Testis (tissue), 3 donors: Measurements from ENCODE around the gene CAPN1. TPM values are rescaled to one million over a fixed set of nuclear protein-coding genes. Genes with fewer than 3 reads are reported as not detected.

Experiments
- DNase-seq: peaks from one replicate; pipeline ENCODE4 v3.0.0-alpha.2; 2019
- H3K27ac ChIP-seq, 2 donors: fragments of 200-600 bp; sonication (generic); one replicate each; pipeline ENCODE4 v1.5.1; 2019
- H3K27me3 ChIP-seq: fragments of 200-600 bp; sonication (generic); one replicate; pipeline ENCODE4 v1.5.1; 2019
- H3K36me3 ChIP-seq: fragments of 200-600 bp; sonication (generic); one replicate; pipeline ENCODE4 v1.5.1; 2017; ENCODE audit warnings: low read depth; ENCODE audit errors: missing control alignments
- H3K4me1 ChIP-seq: fragments of 200-600 bp; sonication (generic); one replicate; pipeline ENCODE4 v1.5.1; 2019
- H3K4me3 ChIP-seq, 2 donors: fragments of 200-600 bp; sonication (generic); one replicate each; pipeline ENCODE4 v1.5.1; 2017 to 2019
- H3K9me3 ChIP-seq: fragments of 200-600 bp; sonication (generic); one replicate; pipeline ENCODE4 v1.5.1; 2017
- POLR2A ChIP-seq: fragments of 450-650 bp; IDR thresholded peaks from one replicate; pipeline ENCODE4 v1.6.1; 2017; ENCODE audit warnings: antibody characterized with exemption, mild to moderate bottlenecking, moderate library complexity
- WGBS, 2 donors: methylation state at CpG; one replicate each; pipeline ENCODE4 v1.1.5; 2018; 5-methylcytosine and 5-hydroxymethylcytosine counted together
- intact Hi-C: fragments of 100-400 bp; cut with DNase I; formaldehyde crosslinking; loops from one replicate; pipeline ENCODE4 v1.15.1; 2023; ENCODE audit warnings: low total_unique reads
- polyA plus RNA-seq: library from polyadenylated mRNA; stranded (reverse); fragments of 350-450 nt; fragmentation: Illumina TruSeq; extraction: RNeasy Lipid Tissue Mini Kit (QIAGEN cat#74804); gene quantifications from one replicate; pipeline ENCODE4 v1.2.3, GENCODE V29; 2014; ENCODE audit warnings: low read depth, low replicate concordance; ENCODE audit not compliant: insufficient read depth
- total RNA-seq, 2 donors: library from RNA; depleted of rRNA; stranded (reverse); fragments of >200 nt; gene quantifications; one replicate each; pipeline ENCODE4 v1.2.3, GENCODE V29; 2016
- TF ChIP-seq, protein P1 (sequence below), 3 experiments: fragments of 450-650 bp in 2 of 3; fragments of 200-600 bp in 1 of 3; sonication (generic) in 1 of 3; IDR thresholded peaks; one replicate each; pipeline ENCODE4 v1.5.1; 2016 to 2019; ENCODE audit warnings: antibody characterized with exemption in 3 of 3, mild to moderate bottlenecking in 2 of 3, moderate library complexity in 1 of 3

CAPN1 gene
- total and polyA plus RNA-seq, 3 donors from 2014 or later = 27.3 to 85.3 (median 36.2) TPM

- no peak overlapping the region for H3K27ac ChIP-seq
- intact Hi-C loops = no loop called here
- TF ChIP-seq POLR2A = no peak
- TF ChIP-seq, protein P1, sequence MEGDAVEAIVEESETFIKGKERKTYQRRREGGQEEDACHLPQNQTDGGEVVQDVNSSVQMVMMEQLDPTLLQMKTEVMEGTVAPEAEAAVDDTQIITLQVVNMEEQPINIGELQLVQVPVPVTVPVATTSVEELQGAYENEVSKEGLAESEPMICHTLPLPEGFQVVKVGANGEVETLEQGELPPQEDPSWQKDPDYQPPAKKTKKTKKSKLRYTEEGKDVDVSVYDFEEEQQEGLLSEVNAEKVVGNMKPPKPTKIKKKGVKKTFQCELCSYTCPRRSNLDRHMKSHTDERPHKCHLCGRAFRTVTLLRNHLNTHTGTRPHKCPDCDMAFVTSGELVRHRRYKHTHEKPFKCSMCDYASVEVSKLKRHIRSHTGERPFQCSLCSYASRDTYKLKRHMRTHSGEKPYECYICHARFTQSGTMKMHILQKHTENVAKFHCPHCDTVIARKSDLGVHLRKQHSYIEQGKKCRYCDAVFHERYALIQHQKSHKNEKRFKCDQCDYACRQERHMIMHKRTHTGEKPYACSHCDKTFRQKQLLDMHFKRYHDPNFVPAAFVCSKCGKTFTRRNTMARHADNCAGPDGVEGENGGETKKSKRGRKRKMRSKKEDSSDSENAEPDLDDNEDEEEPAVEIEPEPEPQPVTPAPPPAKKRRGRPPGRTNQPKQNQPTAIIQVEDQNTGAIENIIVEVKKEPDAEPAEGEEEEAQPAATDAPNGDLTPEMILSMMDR (IDR thresholded peaks at IDR 0.05) = no peak
- no peaks in the 10 kb centered on the region for H3K4me1 ChIP-seq
- no peak for DNase-seq
- no peaks in the 10 kb centered on the region for H3K27me3 ChIP-seq
- H3K9me3 ChIP-seq = no peaks in the 10 kb centered on the region
- H3K36me3 ChIP-seq = no peaks in the 10 kb centered on the region
- no peak overlapping the region for H3K4me3 ChIP-seq
- WGBS, 2 donors = 80% methylated on average over 3 of the region's 3 CpGs; no CpG with 5 or more reads in 1 of the 2 donors
Observed at GRCh38 chr11:65205602-65205967, 23.9 kb downstream of the CAPN1 start.

DNA sequence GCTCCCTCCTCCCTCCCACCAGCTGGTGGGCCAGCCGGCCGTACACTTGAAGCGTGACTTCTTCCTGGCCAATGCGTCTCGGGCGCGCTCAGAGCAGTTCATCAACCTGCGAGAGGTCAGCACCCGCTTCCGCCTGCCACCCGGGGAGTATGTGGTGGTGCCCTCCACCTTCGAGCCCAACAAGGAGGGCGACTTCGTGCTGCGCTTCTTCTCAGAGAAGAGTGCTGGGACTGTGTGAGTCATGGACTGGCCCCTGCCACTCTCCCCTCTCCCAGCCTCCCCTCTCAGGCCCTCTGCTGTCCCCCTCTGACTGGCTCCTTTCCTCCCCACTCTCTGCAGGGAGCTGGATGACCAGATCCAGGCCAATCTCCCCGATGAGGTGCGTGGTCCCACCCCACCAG lies 24.7 kb downstream of the CAPN1 start:
- Histone ChIP-seq H3K4me1 (no peaks in the 10 kb centered on the region), H3K9me3 (no peaks in the 10 kb centered on the region), H3K27me3 (no peaks in the 10 kb centered on the region), H3K27ac (no peak overlapping the region), H3K4me3 (no peak overlapping the region), H3K36me3 (no peaks in the 10 kb centered on the region)
- intact Hi-C loops = no loop called here
- TF ChIP-seq, protein P1 (IDR thresholded peaks at IDR 0.05) = no peak
- no peak for TF ChIP-seq POLR2A
- WGBS, 2 donors = 95 to 96% methylated on average over 2 to 17 of the region's 17 CpGs
- no peak for DNase-seq

DNA sequence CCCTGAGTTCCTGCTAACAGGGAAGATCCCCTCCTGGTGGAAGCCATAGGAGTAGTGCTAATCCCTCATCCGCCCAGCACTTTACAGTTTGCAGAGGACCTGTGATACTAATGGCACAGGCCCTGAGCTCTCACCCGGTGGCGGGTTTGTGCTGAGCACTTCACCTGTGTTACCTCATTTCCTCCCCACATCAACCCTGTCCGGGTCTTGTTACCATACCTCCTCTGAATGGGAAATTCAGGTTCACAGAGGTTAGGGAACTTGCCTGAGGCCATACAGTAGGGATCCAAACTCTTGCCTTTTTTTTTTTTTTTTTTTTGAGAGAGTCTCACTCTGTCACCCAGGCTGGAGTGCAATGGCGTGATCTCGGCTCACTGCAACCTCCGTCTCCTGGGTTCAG lies 25.2 kb downstream of the CAPN1 start:
- no peak for TF ChIP-seq POLR2A
- TF ChIP-seq, protein P1 (IDR thresholded peaks at IDR 0.05) = no peak
- Histone ChIP-seq H3K36me3 (no peaks in the 10 kb centered on the region), H3K9me3 (no peaks in the 10 kb centered on the region), H3K4me3 (no peak overlapping the region), H3K27me3 (no peaks in the 10 kb centered on the region), H3K4me1 (no peaks in the 10 kb centered on the region), H3K27ac (no peak overlapping the region)
- DNase-seq = no peak
- WGBS, 2 donors = 90 to 94% methylated on average over 7 of the region's 7 CpGs
- intact Hi-C loops = no loop called here

DNA sequence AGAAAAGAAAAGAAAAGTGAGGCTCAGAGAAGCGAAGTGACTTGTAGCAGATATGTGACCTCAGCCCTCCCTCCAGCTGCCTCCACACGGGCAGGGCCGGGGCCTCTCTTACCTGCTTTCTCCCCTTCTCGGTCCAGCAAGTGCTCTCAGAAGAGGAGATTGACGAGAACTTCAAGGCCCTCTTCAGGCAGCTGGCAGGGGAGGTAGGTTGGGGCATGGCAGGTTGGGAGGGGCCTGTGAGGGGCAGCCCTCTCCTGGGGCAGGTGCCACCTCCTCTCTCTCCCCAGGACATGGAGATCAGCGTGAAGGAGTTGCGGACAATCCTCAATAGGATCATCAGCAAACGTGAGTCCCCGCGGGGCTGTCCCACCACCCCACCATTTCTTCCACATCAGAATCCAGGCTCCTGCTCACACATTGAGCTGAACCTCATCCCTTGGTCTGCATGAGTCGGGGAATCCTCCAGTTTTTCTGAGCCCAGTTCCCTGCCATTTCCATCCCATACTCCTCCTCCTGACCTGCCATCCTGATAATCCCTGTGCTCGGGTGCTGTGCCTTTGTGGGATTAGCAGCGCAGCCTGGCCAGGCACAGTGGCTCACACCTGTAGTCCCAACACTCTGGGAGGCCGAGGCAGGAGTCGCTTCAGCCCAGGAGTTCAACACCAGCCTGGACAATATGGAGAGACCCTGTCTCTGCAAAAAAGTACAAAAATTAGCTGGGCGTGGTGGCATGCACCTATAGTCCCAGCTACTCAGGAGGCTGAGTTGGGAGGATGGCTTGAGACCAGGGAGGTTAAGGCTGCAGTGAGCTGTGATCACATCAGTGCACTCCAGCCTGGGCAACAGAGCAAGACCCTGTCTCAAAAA lies 26.4 kb downstream of the CAPN1 start:
- WGBS, 2 donors = 87 to 89% methylated on average over 12 to 16 of the region's 16 CpGs
- Histone ChIP-seq H3K36me3 (no peaks in the 10 kb centered on the region), H3K27me3 (no peaks in the 10 kb centered on the region), H3K4me1 (no peaks in the 10 kb centered on the region), H3K27ac (no peak overlapping the region), H3K4me3 (no peak overlapping the region), H3K9me3 (no peaks in the 10 kb centered on the region)
- TF ChIP-seq, protein P1 (IDR thresholded peaks at IDR 0.05) = no peak
- TF ChIP-seq POLR2A = no peak
- DNase-seq = no peak
- intact Hi-C loops = no loop called here
